CD4-positive, alpha-beta T cell treated with Interleukin-6 for 4 hours (primary cell): ENCODE measurements around the gene CYP1A2.

Experiments used
- DNase-seq: peaks from one replicate; pipeline ENCODE4 v3.0.0-alpha.2; 2020; ENCODE audit warnings: mixed read lengths

Gene CYP1A2

DNA sequence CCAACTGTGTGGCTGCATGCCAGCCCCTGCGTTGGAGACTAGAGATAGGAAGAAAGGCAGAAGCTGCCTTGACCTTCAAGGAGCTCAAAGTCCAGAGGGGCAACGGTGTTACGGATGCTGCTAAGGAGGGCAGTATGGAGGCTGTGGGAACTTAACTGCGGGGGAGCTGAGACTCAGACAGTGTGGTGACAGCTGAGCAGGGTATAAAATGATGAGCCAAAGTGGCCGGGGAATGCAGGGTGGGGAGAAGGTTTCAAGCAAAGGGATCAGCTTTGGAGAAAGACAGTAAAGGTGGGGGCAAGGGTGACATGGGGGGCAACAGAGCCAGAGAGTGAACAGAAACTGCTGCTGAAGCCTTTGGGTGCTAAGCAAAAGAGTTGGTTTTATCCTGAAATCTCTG lies 6.2 kb upstream of the CYP1A2 start:
- DNase-seq: no peak

DNA sequence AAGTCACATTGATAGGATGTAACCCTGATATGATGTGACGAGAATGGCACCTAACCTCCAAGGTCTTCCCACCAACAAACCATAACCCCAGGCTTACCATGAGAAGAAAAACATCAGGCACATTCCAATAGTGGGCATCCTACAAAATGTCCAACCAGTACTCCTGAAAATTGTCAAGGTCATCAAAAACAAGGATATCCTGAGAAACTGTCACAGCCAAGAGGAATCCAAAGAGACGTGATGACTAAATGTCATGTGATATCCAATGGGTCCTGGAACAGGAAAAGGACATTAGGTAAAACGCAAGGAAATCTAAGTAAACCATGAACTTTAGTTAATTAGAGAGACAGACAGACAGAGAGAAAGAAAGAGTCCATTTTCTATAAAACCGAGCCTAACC lies 2.3 kb upstream of the CYP1A2 start:
- no peak for DNase-seq

DNA sequence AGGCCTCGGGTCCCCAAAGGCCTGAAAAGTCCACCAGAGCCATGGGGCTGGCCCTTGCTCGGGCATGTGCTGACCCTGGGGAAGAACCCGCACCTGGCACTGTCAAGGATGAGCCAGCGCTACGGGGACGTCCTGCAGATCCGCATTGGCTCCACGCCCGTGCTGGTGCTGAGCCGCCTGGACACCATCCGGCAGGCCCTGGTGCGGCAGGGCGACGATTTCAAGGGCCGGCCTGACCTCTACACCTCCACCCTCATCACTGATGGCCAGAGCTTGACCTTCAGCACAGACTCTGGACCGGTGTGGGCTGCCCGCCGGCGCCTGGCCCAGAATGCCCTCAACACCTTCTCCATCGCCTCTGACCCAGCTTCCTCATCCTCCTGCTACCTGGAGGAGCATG lies 1.2 kb downstream of the CYP1A2 start:
- DNase-seq: no peak

DNA sequence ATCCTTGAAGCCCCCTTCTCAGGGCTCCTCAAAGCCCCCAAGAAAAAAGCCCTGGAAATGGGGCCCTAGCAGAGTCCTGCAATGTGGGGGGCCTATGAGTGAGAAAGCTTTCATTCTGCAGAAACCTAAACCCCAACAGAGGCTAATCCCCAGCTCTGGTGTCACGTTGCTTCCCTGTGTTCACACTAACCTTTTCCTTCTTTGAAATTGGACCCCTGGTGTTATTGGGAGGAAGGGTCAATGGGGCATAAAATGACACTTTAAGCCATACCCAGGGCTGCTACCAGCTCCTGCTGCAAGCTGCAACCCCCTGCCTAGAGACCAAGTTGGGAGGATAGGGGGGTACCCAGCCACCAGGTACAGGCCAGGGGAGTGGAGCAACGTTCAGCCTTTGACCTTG lies 2.1 kb downstream of the CYP1A2 start:
- no peak for DNase-seq

DNA sequence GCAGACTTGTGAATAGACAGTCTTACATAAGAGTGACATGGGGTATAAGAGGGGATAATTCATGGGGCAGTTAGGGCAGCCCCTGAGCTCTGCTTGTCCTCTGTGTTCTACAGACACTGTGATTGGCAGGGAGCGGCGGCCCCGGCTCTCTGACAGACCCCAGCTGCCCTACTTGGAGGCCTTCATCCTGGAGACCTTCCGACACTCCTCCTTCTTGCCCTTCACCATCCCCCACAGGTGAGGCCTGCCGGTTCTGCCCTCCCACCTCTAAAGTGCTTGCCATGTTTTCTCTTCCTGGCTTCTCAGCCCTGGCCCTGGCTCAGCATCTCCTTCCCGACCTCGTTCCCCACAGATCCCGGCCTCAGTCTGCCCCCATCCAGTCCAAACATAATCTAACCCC lies 3.4 kb downstream of the CYP1A2 start:
- DNase-seq: no peak

DNA sequence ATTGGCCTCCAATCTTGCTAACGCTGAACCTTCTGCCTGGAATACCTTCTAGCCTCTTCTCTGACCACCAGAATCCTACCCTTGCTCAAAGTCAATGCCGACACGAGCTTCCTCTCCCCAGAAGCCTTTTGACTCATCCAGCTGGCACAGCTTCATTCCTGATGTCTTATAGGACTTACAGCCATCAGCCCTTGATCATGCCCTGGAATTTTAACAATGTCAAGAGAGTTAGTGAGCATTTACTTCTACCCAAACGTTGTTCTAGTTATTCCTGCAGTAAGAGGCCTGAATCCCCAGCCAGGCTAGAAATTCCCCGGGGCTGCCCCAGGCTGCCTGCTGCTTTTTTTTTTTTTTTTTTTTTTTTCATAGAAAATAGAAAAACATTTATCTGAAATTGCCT lies 3.9 kb downstream of the CYP1A2 start:
- DNase-seq: no peak

DNA sequence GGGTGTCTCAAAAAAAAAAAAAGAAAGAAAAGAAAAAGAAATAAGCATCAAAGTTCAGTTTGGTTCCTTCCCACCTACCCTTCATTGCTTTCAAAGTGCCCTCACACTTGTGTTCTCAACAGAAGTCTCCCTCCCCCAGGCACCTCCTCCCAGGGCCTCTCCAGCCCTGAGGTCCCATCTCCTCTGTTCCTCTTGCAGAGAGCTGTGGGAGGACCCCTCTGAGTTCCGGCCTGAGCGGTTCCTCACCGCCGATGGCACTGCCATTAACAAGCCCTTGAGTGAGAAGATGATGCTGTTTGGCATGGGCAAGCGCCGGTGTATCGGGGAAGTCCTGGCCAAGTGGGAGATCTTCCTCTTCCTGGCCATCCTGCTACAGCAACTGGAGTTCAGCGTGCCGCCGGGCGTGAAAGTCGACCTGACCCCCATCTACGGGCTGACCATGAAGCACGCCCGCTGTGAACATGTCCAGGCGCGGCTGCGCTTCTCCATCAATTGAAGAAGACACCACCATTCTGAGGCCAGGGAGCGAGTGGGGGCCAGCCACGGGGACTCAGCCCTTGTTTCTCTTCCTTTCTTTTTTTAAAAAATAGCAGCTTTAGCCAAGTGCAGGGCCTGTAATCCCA lies 6.1 kb downstream of the CYP1A2 start:
- DNase-seq: no peak

DNA sequence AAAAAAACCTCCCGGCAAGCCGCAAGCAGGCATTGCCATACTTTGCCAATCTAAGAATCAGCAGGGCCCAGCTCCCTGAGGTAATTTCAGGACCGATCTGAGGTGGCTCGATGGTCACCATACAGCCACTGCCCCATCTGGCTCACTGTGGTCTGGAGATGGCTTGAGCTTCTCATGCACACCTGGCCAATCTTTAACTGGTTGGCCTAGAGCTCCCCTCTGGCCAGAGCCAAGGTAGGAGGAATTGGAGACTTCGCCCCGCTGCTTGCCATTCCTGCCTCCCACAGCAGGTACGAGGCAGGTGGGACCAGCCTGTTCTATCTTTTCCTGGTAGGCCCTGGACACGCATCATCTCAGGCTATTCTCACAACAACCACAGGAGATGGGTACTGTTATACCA lies 10.1 kb downstream of the CYP1A2 start:
- no peak for DNase-seq

DNA sequence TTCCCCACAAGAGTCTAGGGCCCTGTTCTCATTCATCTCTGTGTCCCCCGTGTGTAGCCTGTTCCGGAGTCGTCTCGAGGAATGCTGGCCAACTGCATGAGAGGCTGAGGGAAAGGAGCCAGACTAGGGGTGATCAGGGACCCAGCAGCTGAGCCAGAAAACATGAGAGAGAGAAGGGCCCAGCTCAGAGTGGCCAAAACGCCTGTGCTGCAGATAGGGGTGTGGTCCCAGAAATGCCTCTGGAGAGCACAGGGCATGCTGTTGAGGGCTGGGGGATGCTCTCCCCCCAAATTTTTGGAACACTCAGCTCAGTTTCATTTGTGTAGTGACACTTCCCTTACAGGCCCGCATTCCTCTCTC lies 14.1 kb downstream of the CYP1A2 start:
- DNase-seq: no peak

DNA sequence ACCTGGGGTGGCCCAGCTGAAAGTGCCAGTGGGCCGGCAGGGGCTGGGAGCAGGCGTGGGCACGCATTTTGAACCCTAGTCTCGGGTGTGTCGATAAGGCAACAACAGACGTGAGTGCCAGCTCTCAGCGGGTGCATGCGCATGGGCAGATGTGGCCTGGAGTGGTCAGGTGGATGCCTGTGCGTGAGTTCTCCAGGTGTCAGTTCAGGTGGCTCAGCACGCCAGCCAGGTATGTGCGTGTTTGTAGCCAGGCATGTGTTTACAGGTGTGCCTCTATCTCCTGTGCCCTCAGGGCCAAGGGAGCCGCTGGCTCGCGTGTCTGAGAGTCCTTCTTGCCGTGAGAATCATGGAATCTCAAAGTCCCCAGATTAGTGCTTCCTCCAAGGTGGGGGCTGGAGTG lies 14.8 kb downstream of the CYP1A2 start:
- DNase-seq: no peak

DNA sequence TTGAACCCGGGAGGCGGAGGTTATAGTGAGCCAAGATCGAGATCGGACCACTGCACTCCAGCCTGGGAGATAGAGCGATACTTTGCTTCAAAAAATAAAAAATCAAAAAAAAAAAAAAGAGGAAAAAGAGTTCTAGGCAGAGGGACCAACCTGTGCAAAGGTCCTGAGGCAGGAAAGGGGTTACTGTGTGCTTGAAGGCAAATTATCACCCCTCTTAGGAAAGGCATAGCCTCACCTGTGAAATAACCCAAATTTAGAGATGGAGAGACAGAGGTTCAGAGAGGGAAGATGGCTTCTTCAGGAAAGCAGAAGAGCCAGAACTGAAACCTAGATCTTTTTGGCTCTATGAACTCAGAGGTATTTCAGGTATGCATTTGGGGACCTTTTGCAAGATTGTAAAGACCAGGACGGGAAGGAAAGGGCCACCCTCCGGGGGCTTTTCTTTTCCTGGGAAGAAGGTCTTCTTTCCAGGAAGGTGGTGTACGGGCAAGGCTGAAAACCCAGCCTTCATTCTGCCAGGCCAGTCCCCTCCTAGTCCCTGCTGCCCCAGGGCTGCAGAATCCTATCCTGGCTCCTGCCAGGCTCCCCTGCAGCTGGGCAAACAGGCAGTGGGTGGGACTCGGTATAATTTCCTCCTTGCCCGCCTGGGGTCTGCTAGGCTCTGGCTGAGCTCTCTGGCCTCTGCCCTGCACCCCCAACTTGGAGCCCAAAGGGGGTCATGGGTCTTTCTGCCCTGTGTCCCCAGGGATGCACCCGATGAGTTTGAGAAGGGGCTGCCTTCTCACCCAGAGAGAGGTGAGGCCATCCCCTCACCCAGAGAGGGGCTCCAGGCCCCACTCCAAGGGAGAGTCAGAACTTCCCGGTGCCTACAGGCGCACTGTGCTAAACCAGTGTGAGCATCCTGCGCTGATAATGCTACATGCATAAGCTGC lies 18.8 kb downstream of the CYP1A2 start:
- DNase-seq: no peak

DNA sequence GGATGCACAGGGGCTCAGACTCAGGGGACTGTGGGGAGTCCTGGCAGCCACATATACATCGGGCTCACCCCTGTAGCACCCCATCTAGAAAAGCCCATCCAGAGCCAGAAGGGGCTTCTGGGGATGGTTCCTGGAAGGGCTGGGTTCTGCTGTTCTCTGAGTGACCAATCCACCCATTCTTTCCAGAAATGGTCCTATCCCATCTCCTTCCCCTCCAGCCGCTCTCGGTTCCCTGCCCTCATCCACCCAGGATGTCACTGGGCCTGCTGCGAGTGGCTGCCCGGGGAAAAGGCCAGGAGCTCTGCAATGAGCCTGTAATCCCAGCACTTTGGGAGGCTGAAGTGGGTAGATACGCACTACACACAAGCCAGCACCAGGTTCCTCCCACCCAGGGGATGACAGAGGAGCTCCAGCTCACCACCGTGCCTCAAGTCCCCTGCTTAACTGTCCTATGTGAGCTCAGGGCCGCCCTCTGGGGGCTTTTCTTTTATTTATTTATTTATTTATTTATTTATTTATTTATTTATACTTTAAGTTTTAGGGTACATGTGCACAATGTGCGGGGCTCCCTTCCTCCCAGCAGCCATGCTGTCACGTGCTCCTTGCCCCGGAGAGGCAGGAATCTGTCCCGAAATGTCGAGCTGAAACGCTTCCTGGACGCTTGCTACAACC lies 19.6 kb downstream of the CYP1A2 start:
- DNase-seq: no peak

DNA sequence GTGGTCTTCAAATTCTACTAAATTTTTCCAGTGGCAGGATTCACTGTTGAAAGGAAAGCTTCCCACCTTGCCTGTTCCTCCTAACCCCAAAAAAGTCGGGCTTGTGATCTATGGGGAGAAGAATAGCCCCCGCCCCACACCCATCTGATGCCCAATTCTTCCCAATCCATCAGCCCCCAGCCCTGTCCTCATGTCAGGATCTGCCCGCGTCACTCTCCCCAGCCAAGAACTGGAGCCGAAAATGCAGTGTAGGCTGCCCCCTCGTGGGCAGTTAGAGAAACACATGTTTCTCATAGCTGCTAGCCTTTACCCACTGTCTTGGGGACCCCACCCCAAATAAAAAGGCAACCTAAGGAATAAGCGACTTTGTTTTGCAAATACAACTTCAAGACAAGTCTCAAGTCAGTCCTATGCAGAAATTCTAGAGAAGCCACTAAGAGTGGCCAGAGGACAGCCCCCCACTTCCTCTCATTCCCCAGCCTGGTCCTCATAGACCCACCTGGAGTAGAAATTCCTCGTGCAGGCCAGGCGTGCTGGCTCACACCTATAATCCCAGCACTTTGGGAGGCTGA lies 20.2 kb downstream of the CYP1A2 start:
- peak; percentile 75 for DNase-seq

DNA sequence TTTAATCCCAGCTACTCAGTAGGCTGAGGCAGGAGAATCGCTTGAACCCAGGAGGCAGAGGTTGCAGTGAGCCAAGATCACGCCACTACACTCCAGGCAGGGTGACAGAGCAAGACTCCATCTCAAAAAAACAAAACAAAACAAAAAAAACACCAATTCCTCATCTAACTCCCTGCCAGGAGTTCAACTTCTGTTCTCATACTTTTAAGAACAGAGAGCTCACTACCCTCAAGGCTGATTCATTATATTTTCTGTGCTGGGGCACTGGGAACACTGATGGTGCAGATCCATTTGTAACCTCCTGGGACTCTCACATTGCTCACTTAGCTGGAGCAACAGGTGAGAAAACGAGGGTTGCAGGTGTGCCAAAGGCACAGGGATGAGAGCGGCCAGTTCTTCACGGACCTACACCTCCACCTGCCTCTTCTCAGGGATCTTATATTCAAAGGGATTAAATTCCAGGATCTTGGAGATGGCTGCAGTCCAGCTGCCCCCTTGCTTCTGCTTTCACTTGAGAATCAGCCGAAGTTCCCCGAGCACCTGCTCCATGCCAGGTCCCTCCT lies 20.9 kb downstream of the CYP1A2 start:
- no peak for DNase-seq

DNA sequence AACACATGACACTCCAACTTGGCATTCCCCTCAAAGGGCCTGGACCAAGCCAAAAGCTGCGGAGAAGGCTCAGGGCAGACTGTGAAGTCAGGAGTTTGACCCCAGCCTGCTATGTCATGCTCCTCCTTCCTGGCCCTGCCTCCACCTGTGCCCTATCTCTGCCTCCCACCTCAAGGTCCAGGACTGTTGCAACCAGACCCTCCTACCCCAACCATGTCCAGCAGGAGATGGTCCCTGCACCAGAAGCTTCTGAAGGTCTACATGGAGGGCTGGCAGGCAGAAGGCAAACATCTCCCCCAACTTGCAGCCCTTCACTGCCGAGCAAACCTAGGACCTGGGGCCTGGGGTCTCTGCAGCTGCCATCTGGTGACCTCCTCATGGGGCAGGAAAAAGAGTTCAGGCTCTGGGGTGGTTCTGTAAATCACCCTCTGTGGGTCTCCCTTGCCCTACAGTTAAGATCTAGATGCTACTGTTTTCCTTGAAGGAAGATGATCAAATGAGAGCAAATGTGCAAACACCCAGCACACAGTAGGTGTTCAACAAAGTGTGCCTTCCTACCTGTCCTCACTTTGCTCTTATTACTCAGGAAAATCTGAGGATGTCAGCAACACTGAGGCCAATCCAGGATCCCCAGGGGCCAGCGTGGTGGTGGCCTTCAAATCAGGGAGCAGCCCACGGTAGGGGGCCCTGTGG lies 21.7 kb downstream of the CYP1A2 start:
- DNase-seq: no peak

DNA sequence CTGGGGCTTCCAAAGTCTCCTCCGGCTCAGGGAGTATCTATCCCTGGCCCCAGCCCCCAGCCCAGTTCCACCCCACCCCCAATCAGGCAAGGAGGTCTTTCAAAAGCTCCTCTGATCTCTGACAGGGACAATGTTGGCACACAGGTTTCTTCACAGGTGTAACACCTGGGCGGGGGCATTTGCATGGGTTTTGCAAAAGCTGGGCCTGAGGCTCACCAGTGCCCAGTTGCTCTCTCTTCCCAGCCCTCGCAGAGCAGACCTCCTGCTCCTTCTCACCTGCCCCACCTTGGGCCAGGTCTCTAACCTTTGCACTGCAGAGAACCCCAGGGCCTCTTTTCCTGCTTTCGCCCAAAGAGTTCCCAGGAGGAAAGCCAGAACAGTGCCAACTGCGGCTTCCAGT lies 24.7 kb downstream of the CYP1A2 start:
- no peak for DNase-seq

DNA sequence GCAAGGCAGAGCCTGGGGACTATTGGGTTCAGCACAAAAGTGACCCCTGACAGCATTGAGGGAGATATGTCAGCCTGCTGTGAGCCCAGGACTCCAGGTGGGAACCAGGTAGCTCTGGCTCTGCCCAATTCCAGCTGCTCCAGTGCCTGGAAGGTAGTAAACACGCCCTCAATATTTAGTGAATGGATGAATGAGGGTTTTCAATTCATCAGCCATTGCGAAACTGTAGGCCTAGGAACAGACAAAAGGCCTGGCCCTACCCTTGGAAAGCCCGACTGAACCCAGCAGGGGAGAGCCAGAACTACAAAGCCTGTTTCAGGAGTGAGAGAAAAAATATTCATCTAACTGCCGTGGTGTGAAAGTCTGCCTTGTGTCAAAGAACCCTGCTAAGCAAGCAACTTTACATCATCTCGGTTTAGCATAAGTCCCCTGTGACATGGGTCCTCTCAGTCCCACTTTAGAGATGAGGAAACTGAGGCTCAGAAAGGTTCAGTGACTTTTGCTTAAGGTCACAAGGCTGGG lies 25.1 kb downstream of the CYP1A2 start:
- DNase-seq: no peak

DNA sequence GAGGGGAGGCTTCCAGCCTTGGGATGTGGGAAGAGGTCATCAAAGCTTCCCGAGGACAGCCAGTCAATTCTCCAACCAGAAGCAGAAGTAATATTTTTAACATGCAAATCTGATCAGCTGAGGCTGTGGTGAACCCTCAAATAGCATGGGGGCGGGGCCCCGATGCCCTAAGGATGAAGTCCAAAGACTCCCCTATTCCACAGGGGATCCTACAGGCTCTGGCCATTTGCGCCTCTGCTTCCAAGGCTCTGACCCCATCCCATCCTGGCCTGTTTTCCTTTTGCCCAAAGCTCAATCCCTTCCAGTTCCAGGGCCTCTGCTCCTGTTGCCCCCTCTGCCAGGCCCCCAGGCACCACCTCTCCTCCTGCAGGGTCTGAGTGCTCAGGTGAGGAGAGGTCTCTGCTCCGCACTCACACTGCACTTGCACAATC lies 26.5 kb downstream of the CYP1A2 start:
- no peak for DNase-seq

DNA sequence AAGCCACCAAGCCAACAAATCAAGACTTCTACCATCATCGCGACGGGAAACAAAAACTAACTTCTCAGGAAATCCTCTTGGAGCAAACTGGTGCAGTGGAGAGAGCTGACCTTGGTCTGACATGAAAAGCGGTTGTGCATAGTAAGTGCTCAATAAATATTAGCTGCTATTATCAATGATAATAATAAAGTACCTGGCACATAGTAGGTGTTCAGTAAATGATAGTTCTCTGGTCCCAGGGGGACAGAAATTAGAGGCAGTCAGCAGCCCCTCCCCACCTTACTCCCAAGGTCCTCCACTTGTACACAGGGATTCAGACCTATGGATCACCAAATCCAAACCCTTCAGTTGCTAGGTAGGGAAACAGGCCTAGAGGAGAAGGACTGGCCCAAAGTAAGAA lies 27.2 kb downstream of the CYP1A2 start:
- no peak for DNase-seq

DNA sequence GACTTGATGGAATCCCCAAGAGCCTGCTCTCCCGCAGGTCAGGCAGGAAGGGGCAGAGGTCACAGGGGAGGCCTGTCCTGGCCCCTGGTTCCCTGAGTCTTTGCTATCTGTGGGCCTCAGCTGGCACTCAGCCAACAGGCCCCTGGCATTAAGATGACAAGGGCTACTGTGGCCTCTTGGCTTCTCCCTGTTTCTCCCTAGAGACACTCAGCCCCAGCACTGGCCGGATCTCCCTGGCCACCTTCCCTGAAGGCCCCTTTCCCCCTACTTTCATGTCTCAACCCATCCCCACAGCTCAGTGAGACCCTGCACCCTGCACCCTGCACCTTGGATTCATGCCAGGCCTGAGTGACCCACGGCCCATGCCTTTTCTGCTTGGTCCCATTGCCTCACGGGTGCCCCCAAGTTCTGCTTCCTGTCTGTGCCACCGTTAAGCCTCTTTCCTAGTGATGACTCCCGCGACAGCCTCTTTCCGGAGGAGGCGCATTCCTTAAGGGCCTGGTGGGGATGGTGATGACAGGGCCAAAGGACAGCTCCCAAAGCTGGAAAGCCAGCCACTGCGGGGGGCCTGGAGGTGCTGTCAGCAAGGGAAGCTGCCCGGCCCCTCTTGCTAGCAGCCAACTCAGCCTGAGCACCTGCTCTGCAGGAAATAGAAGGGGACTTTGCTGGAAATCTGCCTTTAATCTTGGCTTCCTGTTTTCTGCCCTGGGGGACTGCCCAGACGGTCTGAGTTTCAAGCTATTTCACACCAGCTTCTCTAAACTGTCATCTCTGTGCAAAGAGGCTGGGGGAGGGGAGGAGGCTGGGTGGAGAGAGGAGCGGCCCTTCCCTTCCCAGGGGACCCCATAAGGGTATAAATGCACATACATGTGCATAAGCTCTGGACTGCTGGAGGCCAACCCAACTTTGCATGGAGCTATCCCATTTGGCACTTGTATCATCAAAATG lies 28.4 kb downstream of the CYP1A2 start:
- peak; percentile 71 for DNase-seq
